Endothelial cell of umbilical vein (primary cell): Measurements from ENCODE around the gene TEKTIP1. TPM values are rescaled to one million over a fixed set of nuclear protein-coding genes. Genes with fewer than 3 reads are reported as not detected.

Experiments used
- BruUV-seq: library from RNA; stranded (reverse); fragments of 400-500 nt; replicated peaks from 2 replicates; lab custom pipeline; 2021; lab: Mats Ljungman, UMichigan
- CTCF ChIA-PET: fragments of 300-600, 350-600 bp; sonication (Branson Sonifier 250); formaldehyde crosslinking; loops from one replicate; lab custom pipeline; 2021; ENCODE audit warnings: antibody characterized with exemption, inconsistent platforms; lab: Charles Lee
- POLR2A ChIA-PET: fragments of 300-600, 350-600 bp; sonication (Branson Sonifier 250); formaldehyde crosslinking; loops from one replicate; lab custom pipeline; 2021; ENCODE audit warnings: antibody characterized with exemption, inconsistent platforms; lab: Charles Lee
- DNase-seq: peaks from one replicate; pipeline ENCODE4 v3.0.0-alpha.2; 2011; ENCODE audit warnings: low read depth, low spot score
- FAIRE-seq: peaks from 2 replicates; lab custom pipeline; 2011; peaks lifted over from hg19 to GRCh38; lab: Jason Lieb, UNC
- H2AFZ ChIP-seq: 2 replicates; pipeline ENCODE4 v1.6.0; 2012; ENCODE audit warnings: low read depth, low read length, control low read depth, inconsistent platforms
- H3K27ac ChIP-seq: 2 replicates; pipeline ENCODE4 v1.5.1; 2011; ENCODE audit warnings: low read depth, mild to moderate bottlenecking, control low read depth, low read length, moderate library complexity; ENCODE audit not compliant: insufficient read depth
- H3K27me3 ChIP-seq, 2 experiments: 2 replicates each; pipeline versions ENCODE4 v1.6.0 to v1.6.1; 2011; ENCODE audit warnings: low read length in 2 of 2, mixed read lengths in 1 of 2; ENCODE audit not compliant: control insufficient read depth in 2 of 2, insufficient read depth in 2 of 2
- H3K36me3 ChIP-seq, 2 experiments: 2 replicates in 1 of 2; 3 replicates in 1 of 2; pipeline ENCODE4 v1.5.1; 2011; ENCODE audit warnings: low read length in 2 of 2, mild to moderate bottlenecking in 1 of 2, moderate library complexity in 1 of 2; ENCODE audit not compliant: control insufficient read depth in 2 of 2, insufficient read depth in 2 of 2; ENCODE audit errors: extremely low read depth in 1 of 2
- H3K4me1 ChIP-seq: 3 replicates; pipeline ENCODE4 v1.5.1; 2011; ENCODE audit warnings: mild to moderate bottlenecking, low read length; ENCODE audit not compliant: control insufficient read depth, insufficient read depth; ENCODE audit errors: extremely low read depth
- H3K4me2 ChIP-seq: 2 replicates; pipeline ENCODE4 v1.6.1; 2011; ENCODE audit warnings: low read length, control low read depth, mixed read lengths; ENCODE audit not compliant: insufficient read depth
- H3K4me3 ChIP-seq, 3 experiments: fragments of 200-600 bp in 1 of 3; sonication (generic), shearing (Covaris generic) in 1 of 3; replicated peaks in 1 of 3; 2 replicates each; pipeline ENCODE4 v1.5.1; 2011 to 2016; ENCODE audit warnings: control low read depth in 3 of 3, low read length in 3 of 3, mild to moderate bottlenecking in 2 of 3, inconsistent platforms in 1 of 3, low read depth in 1 of 3, moderate library complexity in 1 of 3; ENCODE audit not compliant: insufficient read depth in 1 of 3
- H3K79me2 ChIP-seq: 2 replicates; pipeline ENCODE4 v1.6.0; 2012; ENCODE audit warnings: low read length, inconsistent platforms; ENCODE audit not compliant: control insufficient read depth, insufficient read depth
- H3K9ac ChIP-seq: replicated peaks from 2 replicates; pipeline ENCODE3; 2011; ENCODE audit warnings: low read length, control low read depth; ENCODE audit not compliant: insufficient read depth; ENCODE audit errors: extremely low read depth
- H3K9me1 ChIP-seq: replicated peaks from 3 replicates; pipeline ENCODE4 v1.6.0; 2011; ENCODE audit warnings: mild to moderate bottlenecking, low read length; ENCODE audit not compliant: control insufficient read depth, insufficient read depth; ENCODE audit errors: extremely low read depth
- H3K9me3 ChIP-seq: replicated peaks from 2 replicates; pipeline ENCODE4 v1.5.1; 2012; ENCODE audit warnings: low read length, inconsistent platforms; ENCODE audit not compliant: control insufficient read depth, insufficient read depth
- H4K20me1 ChIP-seq: replicated peaks from 2 replicates; pipeline ENCODE3; 2011; ENCODE audit warnings: mild to moderate bottlenecking, low read length; ENCODE audit not compliant: control insufficient read depth, insufficient read depth; ENCODE audit errors: extremely low read depth
- EZH2 ChIP-seq: IDR thresholded peaks from 2 replicates; pipeline ENCODE4 v1.6.1; 2012; ENCODE audit warnings: borderline replicate concordance, low read depth, mild to moderate bottlenecking, moderate library complexity, low read length, inconsistent platforms; ENCODE audit not compliant: severe bottlenecking
- FOS ChIP-seq: IDR thresholded peaks from 2 replicates; pipeline ENCODE4 v1.6.1; 2011; ENCODE audit warnings: mild to moderate bottlenecking, low read length, moderate library complexity, borderline replicate concordance; ENCODE audit not compliant: insufficient read depth
- GATA2 ChIP-seq: IDR thresholded peaks from 2 replicates; pipeline ENCODE4 v1.7.0; 2011; ENCODE audit warnings: low read depth, mild to moderate bottlenecking, moderate library complexity, mixed read lengths, low read length; ENCODE audit not compliant: insufficient read length, insufficient read depth
- JUN ChIP-seq: IDR thresholded peaks from 2 replicates; pipeline ENCODE4 v1.6.1; 2011; ENCODE audit warnings: borderline replicate concordance, low read depth; ENCODE audit not compliant: insufficient read length, insufficient read depth
- MYC ChIP-seq: IDR thresholded peaks from one replicate; pipeline ENCODE4 v1.6.1; 2011; ENCODE audit warnings: mild to moderate bottlenecking, low read depth, low read length
- POLR2A ChIP-seq: IDR thresholded peaks from 2 replicates; pipeline ENCODE4 v1.6.1; 2012; ENCODE audit warnings: low read depth, mild to moderate bottlenecking, control low read depth, low read length
- POLR2AphosphoS5 ChIP-seq: IDR thresholded peaks from 2 replicates; pipeline ENCODE4 v1.6.1; 2012; ENCODE audit warnings: low read depth, mild to moderate bottlenecking, control low read depth, low read length, moderate library complexity; ENCODE audit not compliant: insufficient read depth
- dilution Hi-C: fragments of 300-500 bp; cut with MboI; formaldehyde crosslinking; loops from one replicate; pipeline ENCODE4 v1.15.0; 2019; ENCODE audit warnings: low sequenced_read_pairs; ENCODE audit not compliant: extremely low pct_ligation_motif_present
- intact Hi-C: fragments of 100-400 bp; cut with micrococcal nuclease; formaldehyde crosslinking; loops from one replicate; pipeline ENCODE4 v1.10.0; 2022
- polyA plus RNA-seq, 4 experiments: library from polyadenylated mRNA; depleted of rRNA in 3 of 4; stranded (reverse) in 3 of 4; unstranded in 1 of 4; fragments of >200 nt; gene quantifications; 2 replicates each; pipeline versions ENCODE4 v1.2.1 to v1.2.3, GENCODE V29; 2011 to 2012; ENCODE audit warnings: missing spikeins in 1 of 4
- total RNA-seq: library from RNA; stranded (reverse); gene quantifications from 2 replicates; pipeline ENCODE4 v1.2.3, GENCODE V29; 2021
- TF ChIP-seq, protein P1 (sequence below), 2 donors: IDR thresholded peaks; 1 replicate in 1 of 2; 2 replicates in 1 of 2; pipeline ENCODE4 v1.5.1; 2011; ENCODE audit warnings: low read length in 2 of 2, mild to moderate bottlenecking in 2 of 2, moderate library complexity in 2 of 2, control low read depth in 1 of 2, inconsistent platforms in 1 of 2, low read depth in 1 of 2; ENCODE audit not compliant: insufficient read depth in 1 of 2; ENCODE audit errors: extremely low read depth in 1 of 2
- TF ChIP-seq, protein P2 (sequence below): IDR thresholded peaks from 2 replicates; pipeline ENCODE4 v1.6.1; 2011; ENCODE audit not compliant: insufficient read depth, insufficient read length

The TEKTIP1 gene
- total and polyA plus RNA-seq, 2 donors (not counting 3 experiments of a cell fraction or from before 2014, with no cell fraction given), result 0.73 TPM; not detected in 1

DNA sequence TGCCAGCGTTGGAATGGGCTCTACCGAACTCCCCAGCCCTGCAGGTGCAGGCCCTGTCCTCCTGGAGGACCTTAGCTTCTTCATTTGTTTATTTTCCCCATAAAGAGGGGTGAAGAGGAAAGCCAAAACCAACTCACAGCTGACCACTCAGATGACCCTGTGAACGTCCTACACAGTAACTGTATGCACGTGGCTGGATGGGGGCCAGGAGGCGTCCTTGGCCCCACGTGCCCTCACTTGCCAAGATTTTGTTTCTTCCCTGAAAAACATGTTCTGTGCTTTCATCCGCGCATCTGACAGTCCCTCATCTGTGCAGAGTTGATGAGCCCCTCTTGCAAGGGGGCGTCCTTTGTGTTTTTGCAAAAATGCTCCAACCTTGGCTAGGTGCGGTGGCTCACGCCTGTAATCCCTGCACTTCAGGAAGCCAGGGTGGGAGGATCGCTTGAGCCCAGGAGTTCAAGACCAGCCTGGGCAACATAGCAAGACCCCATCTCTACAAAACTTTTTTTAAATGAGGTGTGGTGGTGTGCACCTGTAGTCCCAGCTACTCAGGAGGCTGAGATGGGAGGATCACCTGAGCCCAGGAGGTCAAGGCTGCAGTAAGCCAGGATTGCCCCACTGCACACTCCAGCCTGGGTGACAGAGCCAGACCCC is 5.3 kb upstream of the TEKTIP1 start:
- no peak for FAIRE-seq
- Histone ChIP-seq H3K27me3 (no peaks in the 10 kb centered on the region), H3K9me3 (no peaks in the 10 kb centered on the region), H3K79me2 (no peaks in the 10 kb centered on the region), H3K9me1 (no peaks in the 10 kb centered on the region), H3K4me2 (no peak overlapping the region), H4K20me1 (no peaks in the 10 kb centered on the region), H2AFZ (no peak overlapping the region), H3K9ac (no peak overlapping the region), H3K36me3 (peaks cover 9 to 46% of the 10 kb centered on the region in 2 experiments), H3K27ac (no peak overlapping the region), H3K4me3 (no peak overlapping the region), H3K4me1 (no peaks in the 10 kb centered on the region)
- no peak for DNase-seq
- no TSS peak for BruUV-seq
- ChIA-PET POLR2A (no interaction called here), CTCF (no interaction called here)
- intact Hi-C loops (no loop called here), dilution Hi-C loops (no loop called here)
- TF ChIP-seq GATA2 (no peak), FOS (no peak), EZH2 (no peak), POLR2A (no peak), POLR2AphosphoS5 (no peak), MYC (no peak), JUN (no peak)
- TF ChIP-seq, protein P1, sequence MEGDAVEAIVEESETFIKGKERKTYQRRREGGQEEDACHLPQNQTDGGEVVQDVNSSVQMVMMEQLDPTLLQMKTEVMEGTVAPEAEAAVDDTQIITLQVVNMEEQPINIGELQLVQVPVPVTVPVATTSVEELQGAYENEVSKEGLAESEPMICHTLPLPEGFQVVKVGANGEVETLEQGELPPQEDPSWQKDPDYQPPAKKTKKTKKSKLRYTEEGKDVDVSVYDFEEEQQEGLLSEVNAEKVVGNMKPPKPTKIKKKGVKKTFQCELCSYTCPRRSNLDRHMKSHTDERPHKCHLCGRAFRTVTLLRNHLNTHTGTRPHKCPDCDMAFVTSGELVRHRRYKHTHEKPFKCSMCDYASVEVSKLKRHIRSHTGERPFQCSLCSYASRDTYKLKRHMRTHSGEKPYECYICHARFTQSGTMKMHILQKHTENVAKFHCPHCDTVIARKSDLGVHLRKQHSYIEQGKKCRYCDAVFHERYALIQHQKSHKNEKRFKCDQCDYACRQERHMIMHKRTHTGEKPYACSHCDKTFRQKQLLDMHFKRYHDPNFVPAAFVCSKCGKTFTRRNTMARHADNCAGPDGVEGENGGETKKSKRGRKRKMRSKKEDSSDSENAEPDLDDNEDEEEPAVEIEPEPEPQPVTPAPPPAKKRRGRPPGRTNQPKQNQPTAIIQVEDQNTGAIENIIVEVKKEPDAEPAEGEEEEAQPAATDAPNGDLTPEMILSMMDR (IDR thresholded peaks at IDR 0.05; ENCODE audit: extremely low read depth in 1 of 2, insufficient read depth in 1 of 2, low read depth in 1 of 2, low read length in 2 of 2), result no peak
- TF ChIP-seq, protein P2, sequence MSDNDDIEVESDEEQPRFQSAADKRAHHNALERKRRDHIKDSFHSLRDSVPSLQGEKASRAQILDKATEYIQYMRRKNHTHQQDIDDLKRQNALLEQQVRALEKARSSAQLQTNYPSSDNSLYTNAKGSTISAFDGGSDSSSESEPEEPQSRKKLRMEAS, result no peak
